ENCODE results near the gene ADGRG4. TPM values are rescaled to one million over a fixed set of nuclear protein-coding genes. Genes with fewer than 3 reads are reported as not detected.

ADGRG4 gene
- total RNA-seq, 2 experiments from 2014 or later: not detected

DNA sequence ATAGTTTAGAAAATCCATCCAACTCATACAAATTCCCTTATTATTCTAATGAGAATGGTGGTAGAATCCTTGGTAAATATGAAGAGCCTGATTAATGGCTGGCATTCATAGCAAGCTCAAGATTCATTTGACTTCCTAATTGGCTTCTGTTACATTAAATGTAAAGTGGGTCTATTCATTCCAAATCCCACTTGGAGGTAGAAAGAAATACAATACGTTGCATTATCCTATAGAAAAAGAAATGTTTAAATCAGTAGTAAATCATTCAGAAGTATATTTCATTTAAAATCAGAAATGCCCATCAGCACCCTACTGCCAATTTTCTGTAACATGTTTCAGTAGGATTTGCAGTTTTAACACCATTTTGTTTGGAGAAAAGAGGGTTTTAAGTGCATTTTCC, 6.7 kb downstream of the ADGRG4 start:
- H3K27ac Mint-ChIP-seq: no peak overlapping the region
- ChIA-PET CTCF (no interaction called here), POLR2A (no interaction called here)
- no peaks in the 10 kb centered on the region for H3K9me3 Mint-ChIP-seq
- H3K27me3 Mint-ChIP-seq: no peaks in the 10 kb centered on the region
- H3K4me3 Mint-ChIP-seq: no peak overlapping the region
- H3K36me3 Mint-ChIP-seq (ENCODE audit: low read depth): no peaks in the 10 kb centered on the region
- H3K4me1 Mint-ChIP-seq: no peaks in the 10 kb centered on the region
- no peak for DNase-seq

DNA sequence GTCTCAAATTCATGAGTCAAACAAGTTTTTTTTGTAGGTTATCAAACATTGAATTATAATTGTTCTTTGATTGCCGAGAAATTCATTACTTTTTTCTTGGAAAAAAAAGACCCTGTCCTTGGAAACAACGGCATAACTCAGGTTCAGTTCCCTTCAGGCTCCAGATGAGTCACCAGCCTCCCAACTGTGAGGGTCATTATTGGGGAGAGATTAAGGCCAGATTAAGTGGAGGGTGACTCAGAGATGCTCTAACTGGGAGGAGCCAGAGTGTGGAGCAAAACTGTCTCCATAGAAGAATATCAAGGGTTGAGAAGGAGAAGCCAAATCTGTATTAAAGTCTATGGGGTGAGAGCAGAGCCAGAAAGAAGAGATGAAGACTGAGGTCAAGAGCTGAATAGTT, 9.6 kb downstream of the ADGRG4 start:
- H3K4me3 Mint-ChIP-seq: no peak overlapping the region
- DNase-seq: no peak
- no peaks in the 10 kb centered on the region for H3K4me1 Mint-ChIP-seq
- H3K36me3 Mint-ChIP-seq (ENCODE audit: low read depth): no peaks in the 10 kb centered on the region
- H3K27ac Mint-ChIP-seq: no peak overlapping the region
- H3K9me3 Mint-ChIP-seq: no peaks in the 10 kb centered on the region
- POLR2A ChIA-PET: no interaction called here
- H3K27me3 Mint-ChIP-seq: no peaks in the 10 kb centered on the region
- CTCF ChIA-PET: no interaction called here

DNA sequence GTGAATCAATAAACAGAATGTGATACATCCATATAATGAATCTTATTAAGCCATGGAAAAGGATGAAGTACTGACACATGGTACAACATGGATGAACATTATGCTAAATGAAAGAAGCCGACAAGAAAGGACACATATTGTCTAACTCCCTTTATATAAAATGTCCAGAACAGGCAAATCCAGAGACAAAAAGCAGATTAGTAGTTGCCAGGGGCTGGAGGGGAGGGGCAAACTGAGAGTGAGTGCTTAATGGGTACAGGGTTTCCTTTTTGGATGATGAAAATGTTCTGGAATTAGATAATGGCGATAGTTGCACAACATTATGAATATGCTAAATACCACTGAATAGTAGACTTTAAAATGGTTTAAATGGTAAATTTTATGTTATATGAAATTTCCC, 17.4 kb downstream of the ADGRG4 start:
- POLR2A ChIA-PET: no interaction called here
- H3K27ac Mint-ChIP-seq: no peak overlapping the region
- no peaks in the 10 kb centered on the region for H3K36me3 Mint-ChIP-seq (ENCODE audit: low read depth)
- no peaks in the 10 kb centered on the region for H3K9me3 Mint-ChIP-seq
- no peaks in the 10 kb centered on the region for H3K4me1 Mint-ChIP-seq
- DNase-seq: no peak
- no peaks in the 10 kb centered on the region for H3K27me3 Mint-ChIP-seq
- H3K4me3 Mint-ChIP-seq: no peak overlapping the region
- CTCF ChIA-PET: no interaction called here

DNA sequence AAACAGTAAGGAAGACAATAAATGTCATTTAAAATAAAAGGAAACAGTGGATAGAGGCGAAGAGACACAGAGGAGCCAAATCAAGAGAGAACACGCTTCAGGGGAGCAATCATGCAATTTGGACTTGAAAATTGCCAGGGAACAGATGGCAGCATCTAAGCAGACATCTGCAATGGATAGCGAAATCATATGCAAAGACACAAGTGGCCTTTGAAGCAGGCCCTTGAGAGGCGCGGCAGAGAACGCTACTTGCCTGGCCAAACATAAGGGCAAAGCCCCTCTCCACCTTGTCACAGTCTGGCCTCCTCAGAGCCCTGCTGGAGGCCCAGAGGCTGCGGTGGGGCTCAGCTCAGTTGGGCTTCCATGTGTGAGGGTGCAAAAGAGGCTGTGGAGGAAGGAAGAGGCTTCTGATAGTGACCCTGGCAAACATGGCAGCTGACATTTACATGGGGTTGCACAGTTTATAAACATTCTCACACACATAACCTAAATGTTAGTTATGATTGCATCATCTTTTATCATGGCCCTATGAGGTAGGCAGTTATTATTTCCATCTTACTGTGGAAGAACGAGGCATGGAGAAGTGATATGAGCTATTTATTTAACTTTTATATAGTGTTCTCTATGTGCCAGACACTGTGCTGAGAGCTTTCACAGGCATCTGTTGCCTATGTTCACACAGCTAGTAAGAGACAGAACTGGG, 18.3 kb downstream of the ADGRG4 start:
- H3K4me3 Mint-ChIP-seq: no peak overlapping the region
- POLR2A ChIA-PET: no interaction called here
- CTCF ChIA-PET: no interaction called here
- no peak overlapping the region for H3K27ac Mint-ChIP-seq
- DNase-seq: no peak
- H3K36me3 Mint-ChIP-seq (ENCODE audit: low read depth): no peaks in the 10 kb centered on the region
- no peaks in the 10 kb centered on the region for H3K9me3 Mint-ChIP-seq
- no peaks in the 10 kb centered on the region for H3K27me3 Mint-ChIP-seq
- no peaks in the 10 kb centered on the region for H3K4me1 Mint-ChIP-seq

DNA sequence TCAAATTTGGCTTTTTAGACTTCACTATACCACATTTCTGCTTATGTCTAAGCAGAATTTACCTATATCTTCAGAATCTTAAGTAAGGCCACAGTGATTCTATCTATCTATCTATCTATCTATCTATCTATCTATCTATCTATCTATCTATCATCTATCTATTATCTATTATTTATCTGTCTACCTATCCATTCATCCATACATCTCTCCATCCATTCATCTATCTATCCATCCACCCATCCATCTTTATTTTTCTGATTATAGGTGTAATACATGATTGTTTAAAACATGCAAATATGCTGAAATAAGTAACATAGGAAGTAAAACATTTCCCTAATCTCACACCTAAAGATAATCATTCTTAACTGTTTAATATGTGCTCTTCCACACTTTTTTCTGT, 18.8 kb downstream of the ADGRG4 start:
- H3K4me3 Mint-ChIP-seq: no peak overlapping the region

DNA sequence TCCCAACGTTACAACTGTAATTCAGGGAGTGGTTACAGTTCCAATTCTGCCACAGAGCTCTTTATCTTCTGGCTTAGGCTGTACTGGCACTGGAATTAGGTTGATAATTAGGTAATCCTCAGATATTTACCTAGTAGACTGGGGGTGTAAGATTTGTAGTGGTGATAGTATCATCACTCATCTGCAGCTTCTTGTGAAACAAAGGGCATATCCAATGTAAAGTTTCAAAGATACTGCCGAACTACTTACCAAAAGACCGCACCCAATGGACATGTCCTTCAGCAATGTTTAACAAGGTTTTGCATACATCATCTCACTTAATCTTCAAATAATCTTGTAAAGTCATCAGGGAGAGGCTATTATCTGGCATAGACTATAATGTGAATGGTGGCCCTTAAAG, 20.8 kb downstream of the ADGRG4 start:
- Mint-ChIP-seq H3K9me3 (no peaks in the 10 kb centered on the region), H3K4me1 (peaks cover 1% of the 10 kb centered on the region), H3K27ac (no peak overlapping the region), H3K36me3 (ENCODE audit: low read depth) (no peaks in the 10 kb centered on the region), H3K4me3 (no peak overlapping the region), H3K27me3 (no peaks in the 10 kb centered on the region)
- ChIA-PET CTCF (interaction anchor here (1.0 kb wide), 1 partner anchor 8 kb away, joined by 5 read pairs; no protein-coding TSS in a partner anchor), POLR2A (no interaction called here)
- DNase-seq: no peak

More for the DNA sequence above, 18.8 kb downstream of the ADGRG4 start:
- ChIA-PET CTCF (no interaction called here), POLR2A (no interaction called here)
- Mint-ChIP-seq H3K4me1 (no peaks in the 10 kb centered on the region), H3K27me3 (no peaks in the 10 kb centered on the region), H3K36me3 (ENCODE audit: low read depth) (no peaks in the 10 kb centered on the region), H3K9me3 (no peaks in the 10 kb centered on the region), H3K27ac (no peak overlapping the region)
- no peak for DNase-seq

DNA sequence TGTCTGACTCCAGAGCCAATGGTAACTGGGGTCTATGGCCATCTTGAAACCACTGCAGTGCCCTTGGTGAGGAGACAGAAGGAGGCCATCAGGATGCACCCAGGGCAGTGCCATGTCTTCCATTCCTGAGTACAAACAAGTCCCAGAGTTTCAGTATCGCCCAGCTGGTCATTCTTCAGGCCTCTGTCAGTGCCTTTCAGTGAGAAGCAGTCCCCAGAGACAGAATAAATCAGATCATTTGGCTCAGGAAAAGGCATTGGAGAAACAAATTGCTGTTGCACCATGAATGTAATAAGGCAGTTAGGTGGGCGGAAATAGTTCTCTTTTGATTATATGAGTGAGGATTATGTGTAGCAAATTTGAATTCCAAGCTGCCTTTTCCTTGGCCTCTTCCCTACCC, 21.3 kb downstream of the ADGRG4 start:
- Mint-ChIP-seq H3K4me3 (no peak overlapping the region), H3K4me1 (peaks cover 1% of the 10 kb centered on the region), H3K27me3 (no peaks in the 10 kb centered on the region), H3K36me3 (ENCODE audit: low read depth) (no peaks in the 10 kb centered on the region), H3K9me3 (no peaks in the 10 kb centered on the region), H3K27ac (no peak overlapping the region)
- DNase-seq: no peak
- ChIA-PET POLR2A (no interaction called here), CTCF (interaction anchor here (1.0 kb wide), 2 partner anchors 7 to 13 kb away, joined by 3 to 5 read pairs; no protein-coding TSS in a partner anchor)

DNA sequence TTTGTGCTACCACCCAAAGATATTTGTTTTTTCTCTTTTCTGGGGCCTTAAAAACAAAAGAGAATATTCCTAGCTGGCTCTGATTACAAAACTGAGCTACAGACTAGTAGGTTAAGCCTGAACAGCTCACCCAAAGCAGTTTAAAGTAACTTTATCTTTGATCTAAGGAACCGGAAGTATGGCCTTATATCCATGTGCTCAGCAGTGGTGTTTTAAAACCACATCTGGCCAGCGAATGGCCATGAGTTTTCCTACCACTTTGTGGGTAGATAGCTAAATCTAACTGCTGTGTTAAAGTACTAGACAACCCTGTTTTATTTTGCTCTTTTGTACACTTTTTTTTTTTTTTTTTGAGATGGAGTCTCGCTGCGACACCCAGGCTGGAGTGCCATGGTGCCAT, 24.6 kb downstream of the ADGRG4 start:
- no peak for DNase-seq
- no peak overlapping the region for H3K27ac Mint-ChIP-seq
- peaks cover 1% of the 10 kb centered on the region for H3K4me1 Mint-ChIP-seq
- ChIA-PET POLR2A (no interaction called here), CTCF (no interaction called here)
- H3K36me3 Mint-ChIP-seq (ENCODE audit: low read depth): no peaks in the 10 kb centered on the region
- no peak overlapping the region for H3K4me3 Mint-ChIP-seq
- H3K27me3 Mint-ChIP-seq: peaks cover 1% of the 10 kb centered on the region
- H3K9me3 Mint-ChIP-seq: no peaks in the 10 kb centered on the region

DNA sequence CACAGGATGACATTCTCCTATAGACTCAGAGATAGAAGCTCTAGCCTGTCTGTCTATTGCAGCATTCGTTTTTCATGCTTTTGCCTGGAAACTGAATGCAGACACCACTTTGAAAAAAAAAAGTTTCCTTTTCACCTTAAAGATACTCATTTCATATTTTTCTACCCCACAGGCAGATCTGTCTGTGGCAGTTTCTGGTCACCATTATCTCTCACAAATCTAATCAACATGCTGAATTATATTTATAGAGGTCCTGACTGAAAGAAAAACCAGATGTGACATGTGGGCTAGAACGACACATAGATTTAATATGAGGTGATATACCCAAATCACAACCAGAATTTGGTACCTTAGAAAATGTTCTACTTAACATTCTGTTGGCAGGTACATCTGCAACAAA, 28.2 kb downstream of the ADGRG4 start:
- DNase-seq: no peak
- Mint-ChIP-seq H3K36me3 (ENCODE audit: low read depth) (no peaks in the 10 kb centered on the region), H3K9me3 (no peaks in the 10 kb centered on the region), H3K4me3 (no peak overlapping the region), H3K27ac (no peak overlapping the region), H3K27me3 (peaks cover 1% of the 10 kb centered on the region), H3K4me1 (peaks cover 1% of the 10 kb centered on the region)
- ChIA-PET POLR2A (no interaction called here), CTCF (interaction anchor here (0.7 to 1.1 kb wide), 2 partner anchors 8 to 27 kb away, joined by 3 to 5 read pairs; no protein-coding TSS in a partner anchor)

DNA sequence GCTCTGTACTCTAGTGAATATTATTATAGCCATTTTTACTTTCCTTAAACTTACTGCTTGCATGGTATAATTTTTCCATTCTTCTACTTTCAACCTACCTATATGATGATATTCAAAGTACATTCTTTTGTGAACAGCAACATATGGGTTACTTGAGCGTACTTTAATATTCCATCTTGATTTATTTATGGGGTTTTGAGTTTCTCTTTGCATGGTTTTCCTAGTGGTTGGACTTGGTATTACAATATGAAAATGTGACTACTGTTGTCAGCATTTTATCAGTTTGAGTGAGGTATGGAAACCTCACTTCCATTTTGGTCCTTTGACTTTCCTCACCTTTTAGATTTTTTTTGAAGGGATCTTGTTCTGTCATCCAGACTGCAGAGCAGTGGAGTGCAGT, 35.9 kb downstream of the ADGRG4 start:
- CTCF ChIA-PET: no interaction called here
- POLR2A ChIA-PET: no interaction called here
- Mint-ChIP-seq H3K9me3 (peaks cover 2% of the 10 kb centered on the region), H3K27me3 (peaks cover 2% of the 10 kb centered on the region), H3K27ac (no peak overlapping the region), H3K36me3 (ENCODE audit: low read depth) (no peaks in the 10 kb centered on the region), H3K4me3 (no peak overlapping the region), H3K4me1 (no peaks in the 10 kb centered on the region)
- DNase-seq: no peak

DNA sequence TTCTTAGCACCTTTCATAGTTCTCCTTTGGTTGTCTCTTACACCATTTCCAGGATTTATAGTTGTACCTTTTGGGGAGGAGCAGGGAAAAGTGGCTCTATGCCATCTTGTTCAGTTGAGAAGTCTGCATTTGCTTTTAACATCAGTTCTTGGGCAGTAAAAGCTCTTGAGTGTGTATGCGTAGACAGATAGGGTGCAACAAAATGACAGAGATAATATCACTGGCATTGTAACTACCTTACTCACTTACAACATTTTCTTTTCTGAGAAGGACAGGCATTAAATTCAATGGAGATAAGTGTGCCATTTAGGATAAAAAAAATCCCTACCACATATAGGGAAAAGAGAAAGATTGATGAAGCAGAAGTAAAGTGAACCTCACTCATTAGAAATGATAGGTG, 38.9 kb downstream of the ADGRG4 start:
- DNase-seq: no peak
- ChIA-PET POLR2A (no interaction called here), CTCF (no interaction called here)
- H3K27ac Mint-ChIP-seq: no peak overlapping the region
- H3K4me3 Mint-ChIP-seq: no peak overlapping the region
- H3K36me3 Mint-ChIP-seq (ENCODE audit: low read depth): no peaks in the 10 kb centered on the region
- peaks cover 2% of the 10 kb centered on the region for H3K9me3 Mint-ChIP-seq
- no peaks in the 10 kb centered on the region for H3K4me1 Mint-ChIP-seq
- H3K27me3 Mint-ChIP-seq: peaks cover 5% of the 10 kb centered on the region

DNA sequence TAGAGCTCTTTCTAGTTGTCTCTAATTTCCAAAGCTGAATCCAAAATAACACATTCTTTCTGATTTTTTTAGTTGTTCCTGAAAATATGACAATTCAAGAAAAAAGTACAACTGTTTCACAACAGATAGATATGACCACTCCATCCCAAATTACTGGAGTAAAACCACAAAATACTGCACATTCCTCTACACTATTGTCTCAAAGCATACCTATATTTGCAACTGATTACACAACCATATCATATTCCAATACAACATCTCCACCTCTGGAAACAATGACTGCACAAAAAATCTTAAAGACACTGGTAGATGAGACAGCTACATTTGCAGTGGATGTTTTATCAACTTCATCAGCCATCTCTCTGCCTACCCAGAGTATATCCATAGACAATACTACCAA, 43.6 kb downstream of the ADGRG4 start:
- Mint-ChIP-seq H3K36me3 (ENCODE audit: low read depth) (no peaks in the 10 kb centered on the region), H3K4me1 (no peaks in the 10 kb centered on the region), H3K27ac (no peak overlapping the region), H3K27me3 (peaks cover 4% of the 10 kb centered on the region), H3K4me3 (no peak overlapping the region), H3K9me3 (peaks cover 2% of the 10 kb centered on the region)
- POLR2A ChIA-PET: no interaction called here
- CTCF ChIA-PET: no interaction called here
- DNase-seq: no peak

DNA sequence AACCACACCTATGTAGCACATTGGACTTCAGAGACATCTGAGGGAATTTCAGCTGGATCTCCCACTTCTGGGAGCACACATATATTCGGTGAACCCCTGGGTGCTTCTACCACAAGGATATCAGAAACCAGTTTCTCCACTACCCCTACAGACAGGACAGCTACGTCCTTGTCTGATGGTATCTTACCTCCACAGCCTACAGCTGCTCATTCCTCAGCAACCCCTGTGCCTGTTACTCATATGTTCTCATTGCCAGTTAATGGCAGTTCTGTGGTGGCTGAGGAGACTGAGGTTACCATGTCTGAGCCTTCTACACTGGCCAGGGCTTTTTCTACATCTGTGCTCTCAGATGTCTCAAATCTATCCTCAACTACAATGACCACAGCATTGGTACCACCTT, 45.7 kb downstream of the ADGRG4 start:
- CTCF ChIA-PET: no interaction called here

DNA sequence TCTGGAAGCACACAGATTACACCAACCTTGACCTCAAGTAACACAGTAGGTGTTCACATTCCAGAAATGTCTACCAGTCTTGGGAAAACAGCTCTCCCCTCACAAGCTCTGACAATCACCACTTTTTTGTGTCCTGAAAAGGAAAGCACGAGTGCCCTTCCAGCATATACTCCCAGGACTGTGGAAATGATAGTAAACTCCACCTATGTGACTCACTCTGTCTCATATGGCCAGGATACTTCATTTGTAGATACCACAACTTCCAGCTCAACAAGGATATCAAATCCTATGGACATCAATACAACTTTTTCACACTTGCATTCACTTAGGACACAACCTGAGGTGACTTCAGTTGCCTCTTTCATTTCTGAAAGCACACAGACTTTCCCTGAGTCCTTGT, 46.9 kb downstream of the ADGRG4 start:
- Mint-ChIP-seq H3K9me3 (no peaks in the 10 kb centered on the region), H3K36me3 (ENCODE audit: low read depth) (no peaks in the 10 kb centered on the region), H3K27ac (no peak overlapping the region), H3K4me1 (no peaks in the 10 kb centered on the region), H3K27me3 (peaks cover 4% of the 10 kb centered on the region), H3K4me3 (no peak overlapping the region)
- no peak for DNase-seq
- ChIA-PET CTCF (no interaction called here), POLR2A (no interaction called here)

More for the DNA sequence above, 45.7 kb downstream of the ADGRG4 start:
- Mint-ChIP-seq H3K9me3 (no peaks in the 10 kb centered on the region), H3K36me3 (ENCODE audit: low read depth) (no peaks in the 10 kb centered on the region), H3K27me3 (peaks cover 4% of the 10 kb centered on the region), H3K4me1 (no peaks in the 10 kb centered on the region), H3K4me3 (no peak overlapping the region), H3K27ac (no peak overlapping the region)
- POLR2A ChIA-PET: no interaction called here
- no peak for DNase-seq
